ENCODE results near the gene NPC1. TPM values are rescaled to one million over a fixed set of nuclear protein-coding genes. Genes with fewer than 3 reads are reported as not detected.

The NPC1 gene
- polyA plus RNA-seq, 2 of the 4 experiments (the other 2 are of a cell fraction): 42.5 to 61.4 TPM

DNA sequence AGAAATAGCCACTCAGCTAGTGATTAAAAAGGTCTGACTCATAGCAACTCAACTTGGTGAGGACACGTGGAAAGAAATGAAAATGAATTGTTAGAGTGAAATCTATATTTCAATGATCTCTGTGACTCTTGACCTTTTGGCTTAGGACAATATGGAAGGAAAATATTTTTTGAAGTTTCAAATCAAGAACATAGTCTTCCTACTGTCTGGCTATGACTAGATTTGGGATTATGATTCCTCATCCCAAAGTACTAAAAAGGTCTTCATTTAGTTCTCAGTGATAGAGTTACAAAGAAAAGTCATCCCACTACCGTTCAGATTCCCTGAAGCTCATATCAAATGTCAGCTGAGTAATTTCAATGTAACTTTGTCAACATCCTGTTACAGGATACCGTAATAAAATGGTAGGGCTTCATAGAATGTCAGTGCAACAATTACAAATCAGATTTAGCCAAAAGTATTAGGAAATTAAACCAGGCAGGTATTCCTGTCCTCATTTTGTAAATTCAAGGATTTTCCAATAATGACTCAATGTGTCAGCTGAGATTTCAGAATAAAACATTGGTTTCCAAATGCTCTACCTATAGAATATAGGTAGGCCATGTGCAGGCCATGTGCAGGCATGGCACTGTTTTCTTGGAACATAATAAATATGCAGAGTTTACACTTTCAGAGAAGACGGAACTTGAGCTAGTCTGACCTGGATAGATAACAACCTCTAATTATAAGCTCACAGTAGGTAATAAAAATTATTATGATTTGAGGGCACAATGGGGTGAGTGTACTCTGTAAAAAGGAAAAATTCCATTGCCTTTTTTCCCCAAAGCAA, 40.4 kb upstream of the NPC1 start (continued):
- TF ChIP-seq TP53 (CRISPR knock-in tag; IDR thresholded peaks at IDR 0.05) (no peak), ZFP36 (IDR thresholded peaks at IDR 0.05; ENCODE audit: borderline replicate concordance, partially characterized antibody) (no peak), EP300 (IDR thresholded peaks at IDR 0.05) (0 out of 5 replicates have a peak, but pooled peaks have one; percentile 12 to 27), RAD21 (conservative IDR thresholded peaks at IDR 0.05 in 1 of 2, IDR thresholded peaks at IDR 0.05 in 1 of 2) (no peak), KDM1A (IDR thresholded peaks at IDR 0.05; ENCODE audit: low read depth) (no peak), JUN (IDR thresholded peaks at IDR 0.05) (no peak), HOXB5 (CRISPR knock-in tag; IDR thresholded peaks at IDR 0.05) (no peak), ESRRA (IDR thresholded peaks at IDR 0.05; ENCODE audit: borderline replicate concordance, low read length) (no peak), MAZ (IDR thresholded peaks at IDR 0.05; ENCODE audit: borderline replicate concordance, low read depth, low read length) (no peak), EHF (CRISPR knock-in tag; IDR thresholded peaks at IDR 0.05) (no peak), CBX2 (IDR thresholded peaks at IDR 0.05; ENCODE audit: borderline replicate concordance, low read depth) (no peak), ZSCAN20 (CRISPR knock-in tag; IDR thresholded peaks at IDR 0.05) (peak; percentile 61; the same call in 1 of the 2 replicates), BHLHE40 (IDR thresholded peaks at IDR 0.05; ENCODE audit: low read depth, low read length) (no peak), FOSB (CRISPR knock-in tag; IDR thresholded peaks at IDR 0.05) (no peak), HEYL (CRISPR knock-in tag; IDR thresholded peaks at IDR 0.05) (no peak), HDAC2 (IDR thresholded peaks at IDR 0.05) (no peak), NFE2L2 (conservative IDR thresholded peaks at IDR 0.05; ENCODE audit: low read length) (no peak), NR3C1 (IDR thresholded peaks at IDR 0.05) (no peak), MAFK (IDR thresholded peaks at IDR 0.05; ENCODE audit: partially characterized antibody) (no peak), CEBPB (IDR thresholded peaks at IDR 0.05) (peak in 1 of 2 experiments; percentile 8; a peak in 1 of 4 replicates), HOXA7 (CRISPR knock-in tag; IDR thresholded peaks at IDR 0.05) (no peak), NPAS2 (CRISPR knock-in tag; IDR thresholded peaks at IDR 0.05; ENCODE audit: borderline replicate concordance) (no peak), FOSL2 (IDR thresholded peaks at IDR 0.05) (no peak), FOSL2 (CRISPR knock-in tag; IDR thresholded peaks at IDR 0.05) (peak; percentile 37; the same call in 1 of the 2 replicates), SMC3 (IDR thresholded peaks at IDR 0.05) (no peak), CHD2 (IDR thresholded peaks at IDR 0.05; ENCODE audit: low read length, partially characterized antibody) (no peak), KDM5A (IDR thresholded peaks at IDR 0.05) (no peak), CHD4 (IDR thresholded peaks at IDR 0.05; ENCODE audit: borderline replicate concordance) (no peak), ZC3H11A (IDR thresholded peaks at IDR 0.05) (no peak), RCOR1 (IDR thresholded peaks at IDR 0.05; ENCODE audit: low read depth, low read length) (no peak), POLR2AphosphoS2 (conservative IDR thresholded peaks at IDR 0.05; ENCODE audit: low read length) (no peak)
- TF ChIP-seq, protein P1, sequence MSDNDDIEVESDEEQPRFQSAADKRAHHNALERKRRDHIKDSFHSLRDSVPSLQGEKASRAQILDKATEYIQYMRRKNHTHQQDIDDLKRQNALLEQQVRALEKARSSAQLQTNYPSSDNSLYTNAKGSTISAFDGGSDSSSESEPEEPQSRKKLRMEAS (IDR thresholded peaks at IDR 0.05): peak; percentile 70; the same call in 1 of the 2 replicates
- TF ChIP-seq, protein P2, sequence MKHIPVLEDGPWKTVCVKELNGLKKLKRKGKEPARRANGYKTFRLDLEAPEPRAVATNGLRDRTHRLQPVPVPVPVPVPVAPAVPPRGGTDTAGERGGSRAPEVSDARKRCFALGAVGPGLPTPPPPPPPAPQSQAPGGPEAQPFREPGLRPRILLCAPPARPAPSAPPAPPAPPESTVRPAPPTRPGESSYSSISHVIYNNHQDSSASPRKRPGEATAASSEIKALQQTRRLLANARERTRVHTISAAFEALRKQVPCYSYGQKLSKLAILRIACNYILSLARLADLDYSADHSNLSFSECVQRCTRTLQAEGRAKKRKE (CRISPR knock-in tag; IDR thresholded peaks at IDR 0.05; ENCODE audit: low read depth): no peak
- TF ChIP-seq, protein P3, sequence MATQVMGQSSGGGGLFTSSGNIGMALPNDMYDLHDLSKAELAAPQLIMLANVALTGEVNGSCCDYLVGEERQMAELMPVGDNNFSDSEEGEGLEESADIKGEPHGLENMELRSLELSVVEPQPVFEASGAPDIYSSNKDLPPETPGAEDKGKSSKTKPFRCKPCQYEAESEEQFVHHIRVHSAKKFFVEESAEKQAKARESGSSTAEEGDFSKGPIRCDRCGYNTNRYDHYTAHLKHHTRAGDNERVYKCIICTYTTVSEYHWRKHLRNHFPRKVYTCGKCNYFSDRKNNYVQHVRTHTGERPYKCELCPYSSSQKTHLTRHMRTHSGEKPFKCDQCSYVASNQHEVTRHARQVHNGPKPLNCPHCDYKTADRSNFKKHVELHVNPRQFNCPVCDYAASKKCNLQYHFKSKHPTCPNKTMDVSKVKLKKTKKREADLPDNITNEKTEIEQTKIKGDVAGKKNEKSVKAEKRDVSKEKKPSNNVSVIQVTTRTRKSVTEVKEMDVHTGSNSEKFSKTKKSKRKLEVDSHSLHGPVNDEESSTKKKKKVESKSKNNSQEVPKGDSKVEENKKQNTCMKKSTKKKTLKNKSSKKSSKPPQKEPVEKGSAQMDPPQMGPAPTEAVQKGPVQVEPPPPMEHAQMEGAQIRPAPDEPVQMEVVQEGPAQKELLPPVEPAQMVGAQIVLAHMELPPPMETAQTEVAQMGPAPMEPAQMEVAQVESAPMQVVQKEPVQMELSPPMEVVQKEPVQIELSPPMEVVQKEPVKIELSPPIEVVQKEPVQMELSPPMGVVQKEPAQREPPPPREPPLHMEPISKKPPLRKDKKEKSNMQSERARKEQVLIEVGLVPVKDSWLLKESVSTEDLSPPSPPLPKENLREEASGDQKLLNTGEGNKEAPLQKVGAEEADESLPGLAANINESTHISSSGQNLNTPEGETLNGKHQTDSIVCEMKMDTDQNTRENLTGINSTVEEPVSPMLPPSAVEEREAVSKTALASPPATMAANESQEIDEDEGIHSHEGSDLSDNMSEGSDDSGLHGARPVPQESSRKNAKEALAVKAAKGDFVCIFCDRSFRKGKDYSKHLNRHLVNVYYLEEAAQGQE (IDR thresholded peaks at IDR 0.05): no peak
- TF ChIP-seq, protein P4, sequence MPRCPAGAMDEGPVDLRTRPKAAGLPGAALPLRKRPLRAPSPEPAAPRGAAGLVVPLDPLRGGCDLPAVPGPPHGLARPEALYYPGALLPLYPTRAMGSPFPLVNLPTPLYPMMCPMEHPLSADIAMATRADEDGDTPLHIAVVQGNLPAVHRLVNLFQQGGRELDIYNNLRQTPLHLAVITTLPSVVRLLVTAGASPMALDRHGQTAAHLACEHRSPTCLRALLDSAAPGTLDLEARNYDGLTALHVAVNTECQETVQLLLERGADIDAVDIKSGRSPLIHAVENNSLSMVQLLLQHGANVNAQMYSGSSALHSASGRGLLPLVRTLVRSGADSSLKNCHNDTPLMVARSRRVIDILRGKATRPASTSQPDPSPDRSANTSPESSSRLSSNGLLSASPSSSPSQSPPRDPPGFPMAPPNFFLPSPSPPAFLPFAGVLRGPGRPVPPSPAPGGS (IDR thresholded peaks at IDR 0.05): no peak
- TF ChIP-seq, protein P5, sequence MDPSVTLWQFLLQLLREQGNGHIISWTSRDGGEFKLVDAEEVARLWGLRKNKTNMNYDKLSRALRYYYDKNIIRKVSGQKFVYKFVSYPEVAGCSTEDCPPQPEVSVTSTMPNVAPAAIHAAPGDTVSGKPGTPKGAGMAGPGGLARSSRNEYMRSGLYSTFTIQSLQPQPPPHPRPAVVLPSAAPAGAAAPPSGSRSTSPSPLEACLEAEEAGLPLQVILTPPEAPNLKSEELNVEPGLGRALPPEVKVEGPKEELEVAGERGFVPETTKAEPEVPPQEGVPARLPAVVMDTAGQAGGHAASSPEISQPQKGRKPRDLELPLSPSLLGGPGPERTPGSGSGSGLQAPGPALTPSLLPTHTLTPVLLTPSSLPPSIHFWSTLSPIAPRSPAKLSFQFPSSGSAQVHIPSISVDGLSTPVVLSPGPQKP (IDR thresholded peaks at IDR 0.05; ENCODE audit: low read depth, low read length): no peak

All from A549 (cell line).